Stimulated activated effector memory CD8-positive, alpha-beta T cell treated with anti-CD3 and anti-CD28 coated beads, Interleukin-12 subunit alpha, Interleukin-12 subunit beta, amount 100 ng/mL, for 72 hours (primary cell): Measurements from ENCODE around the gene ITGA4.
"Not testable (repeated sequence)": the region's sequence is repeated elsewhere in the genome, so short reads cannot be mapped to it uniquely, and the experiment has no call there.

Experiments
- ATAC-seq: fragments of 150-1000 bp; cut with Tn5 transposase; 2 replicates; pipeline ENCODE4 v1.10.0; 2021
- DNase-seq, 2 donors: peaks; one replicate each; pipeline ENCODE4 v3.0.0; 2021 to 2022; ENCODE audit warnings: low spot score in 2 of 2
- H3K27ac Mint-ChIP-seq: one replicate; pipeline ENCODE4 v1.8.0; 2022; ENCODE audit warnings: mild to moderate bottlenecking, mixed read lengths
- H3K36me3 Mint-ChIP-seq: one replicate; pipeline ENCODE4 v1.8.0; 2022; ENCODE audit warnings: mild to moderate bottlenecking, mixed read lengths
- H3K4me1 Mint-ChIP-seq: one replicate; pipeline ENCODE4 v1.8.0; 2022; ENCODE audit warnings: mixed read lengths
- H3K4me3 Mint-ChIP-seq: one replicate; pipeline ENCODE4 v1.8.0; 2022; ENCODE audit warnings: mild to moderate bottlenecking, mixed read lengths
- H3K9me3 Mint-ChIP-seq: one replicate; pipeline ENCODE4 v1.8.0; 2022; ENCODE audit warnings: mixed read lengths

The ITGA4 gene

DNA sequence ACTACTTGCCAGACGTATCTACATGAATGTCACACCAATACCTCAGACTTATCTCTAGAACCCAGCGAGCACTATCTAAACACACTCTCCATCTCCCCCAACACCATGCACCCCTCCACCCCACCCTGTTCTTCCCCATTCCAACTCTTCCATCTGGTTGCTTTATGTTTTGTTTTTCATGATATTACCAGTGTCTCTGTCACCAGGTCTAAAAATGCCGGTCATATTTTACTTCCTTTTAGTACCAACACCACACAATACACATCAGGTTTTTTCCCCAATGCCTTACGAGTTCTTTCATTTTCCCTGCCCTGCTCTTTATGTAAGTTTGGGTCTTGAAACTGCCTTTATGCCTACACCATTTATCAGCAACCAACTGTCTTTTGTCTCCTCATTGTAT lies 10.2 kb upstream of the ITGA4 start:
- H3K4me3 Mint-ChIP-seq, result peak overlapping the region; percentile 6
- peaks cover 2% of the 10 kb centered on the region for H3K9me3 Mint-ChIP-seq
- H3K36me3 Mint-ChIP-seq, result no peaks in the 10 kb centered on the region
- DNase-seq (no peak), ATAC-seq (no peak)
- H3K4me1 Mint-ChIP-seq, result peaks cover 6% of the 10 kb centered on the region
- peak overlapping the region; percentile 18 for H3K27ac Mint-ChIP-seq

DNA sequence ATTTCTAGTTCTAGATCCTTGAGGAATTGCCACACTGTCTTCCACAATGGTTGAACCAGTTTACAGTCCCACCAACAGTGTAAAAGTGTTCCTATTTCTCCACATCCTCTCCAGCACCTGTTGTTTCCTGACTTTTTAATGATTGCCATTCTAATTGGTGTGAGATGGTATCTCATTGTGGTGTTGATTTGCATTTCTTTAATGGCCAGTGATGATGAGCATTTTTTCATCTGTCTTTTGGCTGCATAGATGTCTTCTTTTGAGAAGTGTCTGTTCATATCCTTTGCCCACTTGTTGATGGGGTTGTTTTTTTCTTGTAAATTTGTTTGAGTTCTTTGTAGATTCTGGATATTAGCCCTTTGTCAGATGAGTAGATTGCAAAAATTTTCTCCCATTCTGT lies 7.9 kb upstream of the ITGA4 start:
- not testable (repeated sequence) for H3K4me3 Mint-ChIP-seq, DNase-seq, H3K9me3 Mint-ChIP-seq, ATAC-seq, H3K27ac Mint-ChIP-seq, H3K36me3 Mint-ChIP-seq
- H3K4me1 Mint-ChIP-seq, result peaks cover 10% of the 10 kb centered on the region

DNA sequence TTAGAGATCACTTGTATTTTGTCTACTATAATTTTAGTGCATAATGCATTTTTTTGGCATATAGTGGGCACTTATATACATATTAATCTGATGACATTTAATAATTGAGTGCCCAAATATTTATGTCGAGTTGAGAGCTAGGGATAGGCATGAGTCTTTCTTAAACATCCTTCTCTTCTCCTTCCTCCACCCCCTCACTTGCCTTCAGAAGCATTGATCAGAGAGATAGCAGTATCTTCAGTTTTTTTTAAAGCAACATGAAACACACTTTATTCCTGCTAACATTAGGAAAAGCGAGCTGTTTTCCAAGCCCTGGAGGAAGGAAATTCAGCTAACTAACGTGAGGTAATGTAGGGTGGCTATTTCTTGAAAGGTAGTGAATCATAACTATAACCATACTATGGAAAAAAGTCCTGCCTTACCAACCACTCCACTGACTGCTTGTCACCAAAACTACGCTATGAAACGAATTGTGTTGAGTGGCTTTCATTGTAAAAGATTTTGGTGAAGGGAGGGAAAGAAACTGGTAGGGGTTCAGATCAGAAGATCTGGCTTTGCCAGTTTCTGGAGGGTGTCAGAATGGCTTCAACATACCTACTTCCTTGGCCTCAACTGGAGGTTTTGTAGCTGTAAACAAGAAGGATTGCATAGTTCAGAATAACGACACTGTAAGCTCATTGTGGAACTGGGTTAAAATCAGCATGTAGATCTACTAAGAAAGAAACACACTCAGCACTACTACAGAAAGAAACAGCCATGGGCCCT lies 2.3 kb upstream of the ITGA4 start:
- H3K9me3 Mint-ChIP-seq, result no peaks in the 10 kb centered on the region
- peaks cover 33% of the 10 kb centered on the region for H3K36me3 Mint-ChIP-seq
- H3K4me1 Mint-ChIP-seq, result peaks cover 34% of the 10 kb centered on the region
- no peak for ATAC-seq
- DNase-seq, result no peak
- H3K27ac Mint-ChIP-seq, result peak overlapping the region; percentile 95
- peak overlapping the region; percentile 87 for H3K4me3 Mint-ChIP-seq

DNA sequence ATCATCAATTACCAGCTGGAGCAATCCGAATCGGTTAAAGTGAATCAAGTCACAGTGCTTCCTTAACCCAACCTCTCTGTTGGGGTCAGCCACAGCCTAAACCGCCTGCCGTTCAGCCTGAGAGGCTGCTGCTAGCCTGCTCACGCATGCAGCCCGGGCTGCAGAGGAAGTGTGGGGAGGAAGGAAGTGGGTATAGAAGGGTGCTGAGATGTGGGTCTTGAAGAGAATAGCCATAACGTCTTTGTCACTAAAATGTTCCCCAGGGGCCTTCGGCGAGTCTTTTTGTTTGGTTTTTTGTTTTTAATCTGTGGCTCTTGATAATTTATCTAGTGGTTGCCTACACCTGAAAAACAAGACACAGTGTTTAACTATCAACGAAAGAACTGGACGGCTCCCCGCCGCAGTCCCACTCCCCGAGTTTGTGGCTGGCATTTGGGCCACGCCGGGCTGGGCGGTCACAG lies 496 bp upstream of the ITGA4 start:
- H3K27ac Mint-ChIP-seq, result peak overlapping the region; percentile 95
- no peaks in the 10 kb centered on the region for H3K9me3 Mint-ChIP-seq
- H3K4me3 Mint-ChIP-seq, result peak overlapping the region; percentile 87
- peaks cover 51% of the 10 kb centered on the region for H3K36me3 Mint-ChIP-seq
- ATAC-seq (peak; percentile 83), DNase-seq (peak; percentile 43 to 81)
- peaks cover 51% of the 10 kb centered on the region for H3K4me1 Mint-ChIP-seq

DNA sequence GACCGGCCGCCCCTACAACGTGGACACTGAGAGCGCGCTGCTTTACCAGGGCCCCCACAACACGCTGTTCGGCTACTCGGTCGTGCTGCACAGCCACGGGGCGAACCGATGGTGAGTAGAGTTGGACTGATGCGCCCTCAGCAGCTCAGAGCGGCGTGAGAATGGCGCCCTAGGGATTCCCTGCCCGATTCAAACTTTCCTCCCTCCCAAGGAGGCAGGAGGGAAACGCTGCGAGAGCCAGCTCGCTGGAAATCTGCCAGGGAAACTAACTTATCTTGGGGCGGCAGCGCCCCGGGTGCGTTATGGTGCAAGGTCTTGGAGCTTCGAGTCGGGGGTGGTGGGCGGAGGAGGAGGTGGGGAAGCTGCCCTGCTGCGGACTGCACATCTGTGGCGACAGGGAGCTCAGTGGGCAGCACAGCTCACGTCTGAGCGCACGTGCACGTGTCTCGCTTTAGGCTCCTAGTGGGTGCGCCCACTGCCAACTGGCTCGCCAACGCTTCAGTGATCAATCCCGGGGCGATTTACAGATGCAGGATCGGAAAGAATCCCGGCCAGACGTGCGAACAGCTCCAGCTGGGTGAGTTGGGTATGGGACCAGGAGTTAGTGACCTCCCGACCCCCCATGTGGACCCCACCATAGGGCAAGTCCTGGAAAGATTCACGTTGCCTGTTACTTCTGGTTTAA lies 697 bp downstream of the ITGA4 start:
- peaks cover 59% of the 10 kb centered on the region for H3K4me1 Mint-ChIP-seq
- peak overlapping the region; percentile 87 for H3K4me3 Mint-ChIP-seq
- peak overlapping the region; percentile 95 for H3K27ac Mint-ChIP-seq
- H3K9me3 Mint-ChIP-seq, result no peaks in the 10 kb centered on the region
- peaks cover 61% of the 10 kb centered on the region for H3K36me3 Mint-ChIP-seq
- DNase-seq (peak; percentile 43 to 81), ATAC-seq (peak; percentile 57)

DNA sequence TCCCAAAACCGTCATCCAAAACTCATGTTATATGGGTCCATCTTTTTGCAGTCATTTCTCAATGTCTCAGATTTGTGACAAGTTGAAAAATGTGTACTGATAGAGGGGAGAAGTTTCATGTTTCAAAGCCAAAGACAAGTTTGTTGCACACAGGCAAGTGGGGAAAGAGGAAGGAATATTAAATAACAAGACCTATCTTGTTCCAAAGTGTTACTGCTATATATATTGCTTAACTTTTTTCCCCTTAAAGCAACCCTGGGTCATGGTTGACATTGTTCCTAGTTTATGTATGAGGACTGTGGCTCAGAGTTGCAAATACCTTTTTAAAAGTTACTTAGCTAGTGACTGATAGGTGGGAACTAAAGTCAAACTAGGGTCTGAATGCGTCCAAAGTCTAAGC lies 1.7 kb downstream of the ITGA4 start:
- Mint-ChIP-seq H3K9me3 (no peaks in the 10 kb centered on the region), H3K4me1 (peaks cover 69% of the 10 kb centered on the region), H3K36me3 (peaks cover 70% of the 10 kb centered on the region), H3K27ac (peak overlapping the region; percentile 95), H3K4me3 (peak overlapping the region; percentile 87)
- ATAC-seq, result no peak
- no peak for DNase-seq

DNA sequence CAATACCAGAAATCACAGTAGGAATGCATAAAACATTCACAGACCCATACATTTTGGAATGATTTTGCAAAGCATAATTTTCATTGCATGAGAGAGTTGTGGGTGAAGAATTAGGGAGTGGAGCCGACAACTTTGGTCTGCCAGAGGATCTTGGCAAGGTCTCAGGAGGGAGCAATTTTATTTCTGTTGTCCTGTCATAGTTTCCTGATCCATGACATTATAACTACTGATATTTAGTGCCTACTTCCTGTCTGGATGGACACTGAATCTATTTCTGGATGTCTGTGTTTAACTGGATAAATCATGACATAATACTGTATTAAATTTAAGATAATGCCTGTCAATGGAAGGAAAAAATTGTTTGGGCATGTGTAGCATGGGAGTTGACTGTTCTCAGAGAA lies 2.4 kb downstream of the ITGA4 start:
- H3K27ac Mint-ChIP-seq, result peak overlapping the region; percentile 95
- H3K4me3 Mint-ChIP-seq, result peak overlapping the region; percentile 87
- ATAC-seq, result no peak
- H3K4me1 Mint-ChIP-seq, result peaks cover 69% of the 10 kb centered on the region
- DNase-seq, result no peak
- peaks cover 78% of the 10 kb centered on the region for H3K36me3 Mint-ChIP-seq
- no peaks in the 10 kb centered on the region for H3K9me3 Mint-ChIP-seq

DNA sequence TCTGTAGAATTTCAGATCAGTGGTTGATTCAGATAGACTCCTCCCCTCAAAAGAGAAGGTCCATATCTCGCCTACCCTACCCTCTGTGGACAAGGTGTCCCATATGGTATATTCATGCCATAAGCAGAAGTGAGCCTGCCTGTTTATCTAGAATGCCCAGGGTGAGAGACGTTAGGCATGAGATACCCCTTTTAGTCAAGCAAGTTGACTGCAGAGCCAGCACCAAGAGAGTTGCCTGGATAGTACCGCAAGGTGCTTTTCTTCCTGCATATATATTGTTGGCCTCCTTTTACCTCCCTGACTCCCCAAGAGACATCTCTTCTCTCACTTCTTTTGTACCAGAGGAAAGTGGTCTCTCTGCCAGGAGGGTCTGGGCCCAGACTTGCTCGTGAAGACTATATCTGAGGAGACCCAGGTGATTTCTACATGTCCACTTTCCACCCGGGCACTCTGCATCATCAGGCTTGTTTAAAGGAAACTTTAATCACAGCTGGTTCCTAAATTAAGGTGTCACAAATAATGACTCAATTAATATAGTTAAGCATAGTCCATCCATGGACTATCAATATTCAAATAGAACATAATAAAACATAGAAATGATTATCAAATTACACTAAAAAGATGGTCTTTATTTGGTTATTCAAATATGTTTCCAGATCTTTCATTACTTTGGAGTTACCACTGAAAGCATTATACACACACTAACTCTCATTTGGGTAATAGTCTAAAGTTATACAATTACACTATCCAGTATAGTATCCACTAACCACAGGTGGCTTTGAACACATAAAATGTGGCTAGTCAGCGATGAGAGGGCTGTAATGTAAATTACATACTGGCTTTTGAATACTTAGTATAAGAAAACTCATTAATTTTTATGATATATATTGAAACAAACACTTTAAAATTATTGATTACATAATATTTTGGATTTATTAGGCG lies 4.1 kb downstream of the ITGA4 start:
- Mint-ChIP-seq H3K9me3 (no peaks in the 10 kb centered on the region), H3K4me3 (peak overlapping the region; percentile 87), H3K27ac (peak overlapping the region; percentile 95), H3K36me3 (peaks cover 92% of the 10 kb centered on the region), H3K4me1 (peaks cover 67% of the 10 kb centered on the region)
- DNase-seq, result no peak
- no peak for ATAC-seq

DNA sequence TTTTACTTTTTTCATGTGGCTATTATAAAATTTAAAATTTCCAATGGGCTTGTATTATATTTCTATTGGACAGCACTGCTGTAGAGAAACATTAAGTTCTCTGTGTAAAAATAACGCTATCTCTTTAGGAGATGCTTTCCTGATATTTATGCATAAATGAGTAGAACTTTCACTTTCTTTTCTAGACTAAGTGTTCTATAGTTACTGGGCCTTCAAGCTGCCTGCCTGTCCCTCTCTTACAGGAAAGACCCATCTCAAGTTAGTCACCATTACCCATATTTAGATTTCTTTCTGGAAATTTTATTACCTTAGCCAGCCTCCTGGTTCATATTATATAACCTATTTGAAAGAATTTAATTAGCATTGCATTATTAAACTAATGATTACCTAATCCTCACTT lies 4.8 kb downstream of the ITGA4 start:
- peaks cover 61% of the 10 kb centered on the region for H3K4me1 Mint-ChIP-seq
- peak overlapping the region; percentile 67 for H3K27ac Mint-ChIP-seq
- H3K4me3 Mint-ChIP-seq, result peak overlapping the region; percentile 87
- H3K9me3 Mint-ChIP-seq, result no peaks in the 10 kb centered on the region
- no peak for DNase-seq
- H3K36me3 Mint-ChIP-seq, result peaks cover 89% of the 10 kb centered on the region
- no peak for ATAC-seq

DNA sequence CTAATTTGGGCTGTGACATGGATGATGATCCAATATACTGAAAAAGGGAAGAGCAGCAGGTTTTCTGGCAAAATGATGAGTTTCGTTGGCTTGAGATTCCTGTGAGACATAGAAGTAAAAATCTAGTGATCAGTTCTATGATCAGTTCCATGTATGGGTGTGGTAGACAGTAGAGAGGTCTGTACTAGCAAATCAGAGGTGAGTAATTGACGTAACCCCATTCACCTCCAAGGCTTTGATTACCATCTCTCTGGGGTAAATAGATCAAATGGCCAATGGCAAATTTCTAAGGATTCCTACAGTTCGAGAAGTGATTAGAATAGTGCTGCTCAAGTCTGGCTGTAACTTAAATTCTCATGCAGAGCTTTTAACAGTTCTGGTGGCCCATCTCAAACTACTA lies 6.4 kb downstream of the ITGA4 start:
- Mint-ChIP-seq H3K4me3 (peak overlapping the region; percentile 87), H3K9me3 (no peaks in the 10 kb centered on the region), H3K27ac (peak overlapping the region; percentile 67), H3K4me1 (peaks cover 69% of the 10 kb centered on the region), H3K36me3 (peaks cover 91% of the 10 kb centered on the region)
- no peak for DNase-seq
- peak; percentile 59 for ATAC-seq

DNA sequence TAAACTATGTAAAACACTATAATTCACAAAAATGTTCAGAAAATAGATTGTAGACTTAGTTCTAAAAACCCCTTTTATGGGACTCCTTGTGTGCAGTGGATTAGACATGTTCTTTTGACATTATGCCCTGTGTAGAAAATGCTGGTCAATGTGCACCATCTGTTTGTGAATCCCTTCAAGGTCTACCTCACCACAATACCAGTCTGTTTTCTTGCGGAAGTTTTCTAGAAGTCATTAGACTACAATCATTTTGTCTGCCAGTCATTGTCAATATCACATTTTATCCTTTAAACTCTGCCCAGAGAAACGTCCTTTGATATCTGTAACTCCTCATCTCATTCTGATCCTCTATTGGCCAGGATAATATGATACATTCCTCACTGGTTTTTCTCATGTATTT lies 7.8 kb downstream of the ITGA4 start:
- no peak for ATAC-seq

DNA sequence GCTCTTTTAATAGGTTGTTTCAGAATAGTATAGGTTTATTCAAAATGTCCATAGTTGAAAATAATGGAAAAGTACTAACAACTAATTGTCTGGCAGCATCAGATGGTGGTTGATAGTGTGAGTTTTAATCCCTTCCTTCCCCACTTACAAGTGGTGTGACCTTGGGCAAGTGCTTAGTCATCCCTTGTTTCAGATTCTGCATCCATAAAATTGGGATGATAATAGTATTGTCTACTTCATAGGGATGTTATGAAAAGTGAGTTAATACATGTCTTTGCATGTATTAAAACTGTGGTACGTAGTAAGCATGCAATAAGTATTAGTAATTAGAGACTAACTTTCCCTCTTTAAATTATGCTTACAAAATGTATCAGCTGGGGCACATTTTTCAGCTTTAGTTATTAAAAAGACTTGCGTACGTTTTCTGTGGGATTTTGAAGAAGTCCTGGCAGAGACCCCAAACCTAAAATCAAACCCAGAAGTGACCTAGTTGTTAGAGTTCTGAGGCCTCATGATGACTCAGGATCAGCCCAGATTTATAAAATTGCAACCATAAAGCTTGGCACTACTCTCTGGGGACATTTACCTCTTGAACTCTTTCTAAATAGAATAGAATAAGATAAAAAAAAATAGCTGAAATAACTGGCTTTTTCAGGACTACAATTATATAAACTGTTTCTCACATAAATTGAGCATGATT lies 8.6 kb downstream of the ITGA4 start:
- H3K4me3 Mint-ChIP-seq, result peak overlapping the region; percentile 87
- H3K36me3 Mint-ChIP-seq, result peaks cover 87% of the 10 kb centered on the region
- peaks cover 69% of the 10 kb centered on the region for H3K4me1 Mint-ChIP-seq
- no peak for DNase-seq
- H3K27ac Mint-ChIP-seq, result peak overlapping the region; percentile 35
- no peaks in the 10 kb centered on the region for H3K9me3 Mint-ChIP-seq
- peak; percentile 54 for ATAC-seq

More for the DNA sequence above, 7.8 kb downstream of the ITGA4 start:
- DNase-seq, result no peak
- Mint-ChIP-seq H3K4me3 (peak overlapping the region; percentile 87), H3K9me3 (no peaks in the 10 kb centered on the region), H3K4me1 (peaks cover 70% of the 10 kb centered on the region), H3K36me3 (peaks cover 87% of the 10 kb centered on the region), H3K27ac (peak overlapping the region; percentile 35)

DNA sequence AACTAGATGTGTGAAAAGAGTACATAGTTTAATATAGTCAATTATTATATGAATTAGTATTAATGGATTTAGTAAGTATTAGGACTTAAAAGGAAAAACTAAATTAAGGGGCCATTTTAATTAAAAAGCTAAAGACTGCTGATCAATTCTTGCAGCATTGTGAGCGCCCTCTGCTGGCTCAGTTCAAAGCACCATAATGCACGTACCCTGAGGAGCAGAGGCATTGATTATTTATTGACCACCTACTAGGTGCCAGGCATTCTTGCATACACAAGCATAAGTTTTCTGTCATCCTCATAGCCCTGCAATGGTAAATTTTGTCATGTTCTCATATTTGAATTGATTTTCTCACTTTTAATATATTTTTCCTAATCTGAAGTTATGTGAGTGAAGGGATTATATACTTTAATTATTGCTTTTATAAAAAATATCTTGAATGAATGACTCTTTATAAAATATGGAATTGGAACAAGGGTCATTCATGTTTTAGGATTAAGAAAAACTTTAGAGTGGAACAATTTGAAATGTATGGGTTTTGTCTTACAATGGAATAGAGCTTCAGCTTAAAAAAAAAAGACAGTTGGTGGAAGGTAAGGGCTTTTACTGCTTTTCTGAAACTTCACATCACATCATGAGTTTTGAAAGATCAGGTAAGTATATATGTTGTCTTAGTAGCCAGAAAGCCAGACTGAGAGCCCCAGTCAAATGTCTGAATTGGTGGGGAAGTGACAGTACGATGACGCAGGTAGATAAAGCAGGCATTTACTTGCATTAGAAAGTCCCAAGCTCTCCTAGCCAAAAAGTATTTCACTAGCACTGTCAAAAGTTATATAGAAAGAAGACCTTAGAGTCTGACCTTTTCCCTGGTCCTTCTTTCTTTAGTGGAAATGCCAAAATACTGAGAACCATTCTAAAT lies 9.7 kb downstream of the ITGA4 start:
- no peaks in the 10 kb centered on the region for H3K9me3 Mint-ChIP-seq
- peak overlapping the region; percentile 56 for H3K27ac Mint-ChIP-seq
- DNase-seq (peak; percentile 62 to 84), ATAC-seq (peak; percentile 57)
- peak overlapping the region; percentile 14 for H3K4me3 Mint-ChIP-seq
- H3K4me1 Mint-ChIP-seq, result peaks cover 73% of the 10 kb centered on the region
- peaks cover 89% of the 10 kb centered on the region for H3K36me3 Mint-ChIP-seq
